IMR-90 (cell line): Measurements from ENCODE around the gene MYF6.

Source experiments
- CEBPB ChIP-seq: IDR thresholded peaks from 2 replicates; pipeline ENCODE4 v1.6.1; 2012; ENCODE audit warnings: low read depth, low read length, improper control_type of control experiment
- ELK1 ChIP-seq: fragments of 150-350 bp; IDR thresholded peaks from 2 replicates; pipeline ENCODE4 v1.6.1; 2016; ENCODE audit warnings: low read depth, mild to moderate bottlenecking, low read length, moderate library complexity, borderline replicate concordance
- FOS ChIP-seq: fragments of 150-350 bp; IDR thresholded peaks from 2 replicates; pipeline ENCODE4 v1.6.1; 2016; ENCODE audit warnings: low read depth, low read length
- MAZ ChIP-seq: IDR thresholded peaks from 2 replicates; pipeline ENCODE4 v1.6.1; 2012; ENCODE audit warnings: low read depth, mild to moderate bottlenecking, low read length, improper control_type of control experiment, moderate library complexity, borderline replicate concordance
- MXI1 ChIP-seq: IDR thresholded peaks from 2 replicates; pipeline ENCODE4 v1.6.1; 2012; ENCODE audit warnings: low read depth, mild to moderate bottlenecking, low read length, moderate library complexity, borderline replicate concordance
- POLR2A ChIP-seq: IDR thresholded peaks from 2 replicates; pipeline ENCODE4 v1.6.1; 2012; ENCODE audit warnings: mild to moderate bottlenecking, low read depth, low read length
- RAD21 ChIP-seq: IDR thresholded peaks from 2 replicates; pipeline ENCODE4 v1.6.1; 2012; ENCODE audit warnings: low read length, improper control_type of control experiment
- RFX5 ChIP-seq: IDR thresholded peaks from 2 replicates; pipeline ENCODE4 v1.8.0; 2012; ENCODE audit warnings: low read depth, mild to moderate bottlenecking, low read length, moderate library complexity
- TF ChIP-seq, protein P1 (sequence below): conservative IDR thresholded peaks from 2 replicates; pipeline ENCODE4 v1.5.1; 2012; ENCODE audit warnings: mild to moderate bottlenecking, low read depth, low read length, improper control_type of control experiment

DNA sequence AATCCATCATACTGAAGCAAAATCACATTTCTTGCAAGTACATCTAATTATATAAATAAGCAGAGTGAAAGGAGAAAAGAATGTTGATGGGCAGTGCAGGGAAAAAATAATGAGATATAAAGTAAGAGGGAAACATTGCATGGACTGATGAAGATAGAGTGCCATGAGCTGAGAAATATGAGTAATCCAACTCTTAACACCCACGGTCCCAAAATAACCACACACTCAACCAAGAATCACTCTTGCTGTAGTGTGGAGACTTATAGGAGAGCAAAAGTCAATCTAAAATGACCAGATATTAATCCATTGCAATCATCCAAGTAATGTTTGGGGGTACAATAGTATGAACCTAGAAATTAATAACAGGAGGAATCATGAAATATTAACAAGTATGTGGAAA is 49.4 kb downstream of the MYF6 start:
- no peak for TF ChIP-seq MAZ
- TF ChIP-seq ELK1 = no peak
- TF ChIP-seq, protein P1, sequence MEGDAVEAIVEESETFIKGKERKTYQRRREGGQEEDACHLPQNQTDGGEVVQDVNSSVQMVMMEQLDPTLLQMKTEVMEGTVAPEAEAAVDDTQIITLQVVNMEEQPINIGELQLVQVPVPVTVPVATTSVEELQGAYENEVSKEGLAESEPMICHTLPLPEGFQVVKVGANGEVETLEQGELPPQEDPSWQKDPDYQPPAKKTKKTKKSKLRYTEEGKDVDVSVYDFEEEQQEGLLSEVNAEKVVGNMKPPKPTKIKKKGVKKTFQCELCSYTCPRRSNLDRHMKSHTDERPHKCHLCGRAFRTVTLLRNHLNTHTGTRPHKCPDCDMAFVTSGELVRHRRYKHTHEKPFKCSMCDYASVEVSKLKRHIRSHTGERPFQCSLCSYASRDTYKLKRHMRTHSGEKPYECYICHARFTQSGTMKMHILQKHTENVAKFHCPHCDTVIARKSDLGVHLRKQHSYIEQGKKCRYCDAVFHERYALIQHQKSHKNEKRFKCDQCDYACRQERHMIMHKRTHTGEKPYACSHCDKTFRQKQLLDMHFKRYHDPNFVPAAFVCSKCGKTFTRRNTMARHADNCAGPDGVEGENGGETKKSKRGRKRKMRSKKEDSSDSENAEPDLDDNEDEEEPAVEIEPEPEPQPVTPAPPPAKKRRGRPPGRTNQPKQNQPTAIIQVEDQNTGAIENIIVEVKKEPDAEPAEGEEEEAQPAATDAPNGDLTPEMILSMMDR = no peak
- no peak for TF ChIP-seq RFX5
- no peak for TF ChIP-seq CEBPB
- TF ChIP-seq POLR2A = no peak
- TF ChIP-seq RAD21 = no peak
- no peak for TF ChIP-seq MXI1
- TF ChIP-seq FOS = no peak
